PC-3 (cell line): ENCODE results near the gene SAMD4A. TPM values are rescaled to one million over a fixed set of nuclear protein-coding genes. Genes with fewer than 3 reads are reported as not detected.

Experiments used
- ATAC-seq: fragments of 200-7000 bp; cut with Tn5 transposase; 2 replicates; pipeline ENCODE4 v1.9.1; 2020; ENCODE audit warnings: mild to moderate bottlenecking, moderate library complexity
- BruUV-seq: library from RNA; stranded (reverse); fragments of 400-500 nt; replicated peaks from 2 replicates; lab custom pipeline; 2021; lab: Mats Ljungman, UMichigan
- CTCF ChIA-PET: fragments of 300-600 bp; sonication (Branson Sonifier 250); formaldehyde crosslinking; loops from one replicate; lab custom pipeline; 2022; ENCODE audit warnings: antibody characterized with exemption; lab: Charles Lee
- POLR2A ChIA-PET: fragments of 300-600 bp; sonication (Branson Sonifier 250); formaldehyde crosslinking; loops from one replicate; lab custom pipeline; 2022; ENCODE audit warnings: antibody characterized with exemption; ENCODE audit not compliant: unreplicated experiment; lab: Charles Lee
- DNase-seq: peaks from one replicate; pipeline ENCODE4 v3.0.0-alpha.2; 2015
- H2AFZ ChIP-seq: fragments of 300-600 bp; sonication (generic); 2 replicates; pipeline ENCODE4 v1.6.0; 2016; ENCODE audit warnings: antibody characterized with exemption, low read length
- H3F3A ChIP-seq: fragments of 300-600 bp; sonication (generic); one replicate; pipeline ENCODE4 v1.6.0; 2017; ENCODE audit warnings: antibody characterized with exemption, low read length, control low read depth, mild to moderate bottlenecking; ENCODE audit not compliant: unreplicated experiment
- H3K27ac ChIP-seq: fragments of 300-600 bp; sonication (generic); 2 replicates; pipeline ENCODE4 v1.5.1; 2016; ENCODE audit warnings: mild to moderate bottlenecking, low read length
- H3K27me3 ChIP-seq: fragments of 300-600 bp; sonication (generic); 2 replicates; pipeline ENCODE4 v1.6.1; 2016; ENCODE audit warnings: low read length, mixed read lengths
- H3K36me3 ChIP-seq: fragments of 300-600 bp; sonication (generic); 2 replicates; pipeline ENCODE4 v1.6.1; 2016; ENCODE audit warnings: low read depth, mixed run types, low read length, mixed read lengths
- H3K4me1 ChIP-seq: fragments of 300-600 bp; sonication (generic); 2 replicates; pipeline ENCODE4 v1.5.1; 2016; ENCODE audit warnings: low read length; ENCODE audit not compliant: insufficient read depth
- H3K4me2 ChIP-seq: fragments of 300-600 bp; sonication (generic); 2 replicates; pipeline ENCODE4 v1.6.0; 2016; ENCODE audit warnings: low read length
- H3K4me3 ChIP-seq: fragments of 300-600 bp; sonication (generic); 2 replicates; pipeline ENCODE4 v1.5.1; 2016; ENCODE audit warnings: mild to moderate bottlenecking, low read length, mixed read lengths
- H3K79me2 ChIP-seq: fragments of 300-600 bp; sonication (generic); 2 replicates; pipeline ENCODE4 v1.6.1; 2017; ENCODE audit warnings: low read length, mixed read lengths
- H3K9ac ChIP-seq: fragments of 300-600 bp; sonication (generic); 2 replicates; pipeline ENCODE4 v1.6.0; 2016; ENCODE audit warnings: mild to moderate bottlenecking, low read length
- H3K9me2 ChIP-seq: fragments of 300-600 bp; sonication (generic); replicated peaks from 2 replicates; pipeline ENCODE4 v1.6.1; 2016; ENCODE audit warnings: mixed run types, low read length, mixed read lengths
- H3K9me3 ChIP-seq: fragments of 300-600 bp; sonication (generic); 2 replicates; pipeline ENCODE4 v1.6.1; 2016; ENCODE audit warnings: low read length, mixed read lengths
- H4K20me1 ChIP-seq: fragments of 300-600 bp; sonication (generic); 2 replicates; pipeline ENCODE4 v1.6.1; 2016; ENCODE audit warnings: low read length, mixed read lengths
- CTCF ChIP-seq: fragments of 300-600 bp; sonication (generic); conservative IDR thresholded peaks from 2 replicates; pipeline ENCODE4 v1.5.1; 2017; ENCODE audit warnings: antibody characterized with exemption, low read depth, mild to moderate bottlenecking, low read length
- EZH2 ChIP-seq: fragments of 300-600 bp; sonication (generic); IDR thresholded peaks from one replicate; pipeline ENCODE4 v1.6.1; 2017; ENCODE audit warnings: antibody characterized with exemption, mild to moderate bottlenecking, low read length; ENCODE audit not compliant: unreplicated experiment
- EZH2phosphoT487 ChIP-seq: fragments of 300-600 bp; sonication (generic); IDR thresholded peaks from 2 replicates; pipeline ENCODE4 v1.6.1; 2018; ENCODE audit warnings: mild to moderate bottlenecking, antibody characterized with exemption, low read length, borderline replicate concordance
- intact Hi-C: fragments of 100-400 bp; cut with micrococcal nuclease; formaldehyde crosslinking; loops from 2 replicates; pipeline ENCODE4 v1.9.0; 2023
- total RNA-seq: library from RNA; depleted of rRNA; stranded (reverse); fragments of >200 nt; gene quantifications from 2 replicates; pipeline ENCODE4 v1.2.3, GENCODE V29; 2014

The SAMD4A gene
- total RNA-seq, 1 experiment from 2014 or later = 42.9 TPM

GRCh38 chr14:54584097-54584496, 17.2 kb downstream of the SAMD4A start:
- POLR2A ChIA-PET = no interaction called here

GRCh38 chr14:54585214-54585613, 18.3 kb downstream of the SAMD4A start:
- no peak overlapping the region for H2AFZ ChIP-seq
- H3K4me2 ChIP-seq = no peak overlapping the region
- CTCF ChIA-PET = no interaction called here
- H3K9me3 ChIP-seq = no peaks in the 10 kb centered on the region
- no peak overlapping the region for H3K4me3 ChIP-seq
- H3F3A ChIP-seq = no peaks in the 10 kb centered on the region
- no peaks in the 10 kb centered on the region for H3K27me3 ChIP-seq
- no peak for ATAC-seq
- no peak overlapping the region for H3K27ac ChIP-seq
- no TSS peak for BruUV-seq
- H3K36me3 ChIP-seq = peaks cover 14% of the 10 kb centered on the region
- DNase-seq = no peak
- intact Hi-C loops = no loop called here
- POLR2A ChIA-PET = no interaction called here
- H3K9ac ChIP-seq = no peak overlapping the region
- H3K4me1 ChIP-seq = peaks cover 16% of the 10 kb centered on the region
- H3K79me2 ChIP-seq = peaks cover 98% of the 10 kb centered on the region
- no peaks in the 10 kb centered on the region for H3K9me2 ChIP-seq
- H4K20me1 ChIP-seq = peaks cover 20% of the 10 kb centered on the region; the same call in 1 of the 2 replicates
- TF ChIP-seq CTCF (no peak), EZH2phosphoT487 (no peak), EZH2 (no peak)

More at GRCh38 chr14:54584097-54584496, 17.2 kb downstream of the SAMD4A start:
- H3K36me3 ChIP-seq = peaks cover 14% of the 10 kb centered on the region
- DNase-seq (no peak), ATAC-seq (no peak)
- intact Hi-C loops = no loop called here
- no peak overlapping the region for H2AFZ ChIP-seq
- no peak overlapping the region for H3K4me2 ChIP-seq
- CTCF ChIA-PET = no interaction called here
- H3F3A ChIP-seq = no peaks in the 10 kb centered on the region
- H3K9ac ChIP-seq = no peak overlapping the region
- BruUV-seq = no TSS peak
- H3K9me3 ChIP-seq = no peaks in the 10 kb centered on the region
- peaks cover 20% of the 10 kb centered on the region; the same call in 1 of the 2 replicates for H4K20me1 ChIP-seq
- peaks cover 5% of the 10 kb centered on the region for H3K4me1 ChIP-seq
- no peak overlapping the region for H3K27ac ChIP-seq
- H3K27me3 ChIP-seq = no peaks in the 10 kb centered on the region
- TF ChIP-seq EZH2 = no peak
- no peak for TF ChIP-seq CTCF
- TF ChIP-seq EZH2phosphoT487 = no peak
- H3K4me3 ChIP-seq = no peak overlapping the region
- H3K9me2 ChIP-seq = no peaks in the 10 kb centered on the region
- peaks cover 98% of the 10 kb centered on the region for H3K79me2 ChIP-seq

GRCh38 chr14:54589076-54589475, 22.1 kb downstream of the SAMD4A start:
- ChIA-PET CTCF (interaction anchor here (0.6 kb wide), 1 partner anchor 14 kb away, joined by 3 read pairs; no protein-coding TSS in a partner anchor), POLR2A (no interaction called here)
- DNase-seq (peak; percentile 71), ATAC-seq (no peak)
- TF ChIP-seq EZH2 = no peak
- no peak for TF ChIP-seq EZH2phosphoT487
- TF ChIP-seq CTCF = no peak
- H3K9ac ChIP-seq = no peak overlapping the region
- H3K27me3 ChIP-seq = no peaks in the 10 kb centered on the region
- peaks cover 97% of the 10 kb centered on the region for H3K79me2 ChIP-seq
- no peaks in the 10 kb centered on the region for H3K9me3 ChIP-seq
- H3K27ac ChIP-seq = peak overlapping the region; percentile 10
- H3K4me2 ChIP-seq = 0 out of 2 replicates have a peak overlapping the region, but pooled peaks have one; percentile 21
- peaks cover 12% of the 10 kb centered on the region for H3K36me3 ChIP-seq
- H4K20me1 ChIP-seq = peaks cover 21% of the 10 kb centered on the region
- no peaks in the 10 kb centered on the region for H3F3A ChIP-seq
- no peak overlapping the region for H2AFZ ChIP-seq
- no TSS peak for BruUV-seq
- intact Hi-C loops = no loop called here
- H3K9me2 ChIP-seq = no peaks in the 10 kb centered on the region
- peaks cover 51% of the 10 kb centered on the region for H3K4me1 ChIP-seq
- H3K4me3 ChIP-seq = no peak overlapping the region
